HepG2 (cell line): ENCODE measurements around the gene C14orf119.

Source experiments
- ETV6 ChIP-seq: sonication (generic); formaldehyde crosslinking; conservative IDR thresholded peaks from 2 replicates; pipeline ENCODE4 v1.4.0; 2020; ENCODE audit warnings: missing genetic modification reagents
- FLYWCH1 ChIP-seq: sonication (generic); formaldehyde crosslinking; IDR thresholded peaks from 2 replicates; pipeline ENCODE4 v1.8.1; 2023; ENCODE audit warnings: mild to moderate bottlenecking, missing genetic modification reagents
- FOXJ3 ChIP-seq: sonication (generic); formaldehyde crosslinking; IDR thresholded peaks from 2 replicates; pipeline ENCODE4 v1.4.0; 2020; ENCODE audit warnings: missing genetic modification reagents, mild to moderate bottlenecking, borderline replicate concordance
- GTF2F1 ChIP-seq: fragments of 150-350 bp; IDR thresholded peaks from 2 replicates; pipeline ENCODE4 v1.6.1; 2014; ENCODE audit warnings: low read length
- MAZ ChIP-seq, 2 experiments: sonication (generic) in 1 of 2; formaldehyde crosslinking in 1 of 2; IDR thresholded peaks; 2 replicates each; pipeline versions ENCODE4 v1.5.0 to v1.6.1; 2012 to 2020; ENCODE audit warnings: low read depth in 2 of 2, mild to moderate bottlenecking in 2 of 2, borderline replicate concordance in 1 of 2, improper control_type of control experiment in 1 of 2, low read length in 1 of 2, missing genetic modification reagents in 1 of 2, moderate library complexity in 1 of 2
- MXI1 ChIP-seq: IDR thresholded peaks from 3 replicates; pipeline ENCODE4 v1.6.1; 2012; ENCODE audit warnings: low read depth, low read length, inconsistent platforms, borderline replicate concordance
- NFIC ChIP-seq: IDR thresholded peaks from 2 replicates; pipeline ENCODE4 v1.6.1; 2012; ENCODE audit warnings: mild to moderate bottlenecking, low read length, inconsistent platforms
- RFX5 ChIP-seq: IDR thresholded peaks from 2 replicates; pipeline ENCODE4 v1.6.1; 2011; ENCODE audit warnings: low read depth, low read length, improper control_type of control experiment
- ZFP36 ChIP-seq: fragments of 150-350 bp; IDR thresholded peaks from 2 replicates; pipeline ENCODE4 v1.6.1; 2018; ENCODE audit warnings: borderline replicate concordance, low read length, low read depth; ENCODE audit not compliant: partially characterized antibody
- ZNF709 ChIP-seq: sonication (generic); formaldehyde crosslinking; IDR thresholded peaks from 2 replicates; pipeline ENCODE4 v1.5.0; 2020; ENCODE audit warnings: mild to moderate bottlenecking, missing genetic modification reagents
- TF ChIP-seq, protein P1 (sequence below): sonication (generic); formaldehyde crosslinking; IDR thresholded peaks from 2 replicates; pipeline ENCODE4 v1.4.0; 2020; ENCODE audit warnings: missing genetic modification reagents, borderline replicate concordance
- TF ChIP-seq, protein P2 (sequence below), 2 experiments: IDR thresholded peaks; 2 replicates each; pipeline ENCODE4 v1.6.1; 2011 to 2012; ENCODE audit warnings: low read length in 2 of 2, borderline replicate concordance in 1 of 2, low read depth in 1 of 2, mild to moderate bottlenecking in 1 of 2, moderate library complexity in 1 of 2

DNA sequence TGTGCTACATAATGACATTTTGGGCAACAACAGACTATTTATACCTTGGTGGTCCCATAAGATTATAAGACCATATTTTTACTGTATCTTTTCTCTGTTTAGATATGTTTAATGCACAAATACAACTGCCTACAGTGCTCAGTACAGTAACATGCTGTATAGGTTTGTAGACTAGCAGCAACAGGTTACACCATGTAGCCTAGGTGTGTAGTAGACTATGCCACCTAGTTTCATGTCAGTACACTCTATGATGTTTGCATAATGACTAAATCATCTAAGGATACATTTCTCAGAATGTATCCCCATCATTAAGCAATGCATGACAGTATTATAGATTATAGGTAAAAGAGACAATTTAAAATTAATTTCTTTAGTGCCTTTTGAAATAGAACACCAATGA is 54.4 kb downstream of the C14orf119 start:
- TF ChIP-seq MXI1 (no peak), ETV6 (CRISPR knock-in tag) (no peak), FOXJ3 (CRISPR knock-in tag) (no peak), GTF2F1 (no peak), NFIC (no peak), ZFP36 (no peak), MAZ (IDR thresholded peaks at IDR 0.05; ENCODE audit: borderline replicate concordance, low read depth, low read length) (no peak), MAZ (CRISPR knock-in tag; IDR thresholded peaks at IDR 0.05; ENCODE audit: low read depth) (no peak), RFX5 (no peak), ZNF709 (no peak), FLYWCH1 (CRISPR knock-in tag) (no peak)
- TF ChIP-seq, protein P1, sequence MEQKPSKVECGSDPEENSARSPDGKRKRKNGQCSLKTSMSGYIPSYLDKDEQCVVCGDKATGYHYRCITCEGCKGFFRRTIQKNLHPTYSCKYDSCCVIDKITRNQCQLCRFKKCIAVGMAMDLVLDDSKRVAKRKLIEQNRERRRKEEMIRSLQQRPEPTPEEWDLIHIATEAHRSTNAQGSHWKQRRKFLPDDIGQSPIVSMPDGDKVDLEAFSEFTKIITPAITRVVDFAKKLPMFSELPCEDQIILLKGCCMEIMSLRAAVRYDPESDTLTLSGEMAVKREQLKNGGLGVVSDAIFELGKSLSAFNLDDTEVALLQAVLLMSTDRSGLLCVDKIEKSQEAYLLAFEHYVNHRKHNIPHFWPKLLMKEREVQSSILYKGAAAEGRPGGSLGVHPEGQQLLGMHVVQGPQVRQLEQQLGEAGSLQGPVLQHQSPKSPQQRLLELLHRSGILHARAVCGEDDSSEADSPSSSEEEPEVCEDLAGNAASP (CRISPR knock-in tag) = no peak
- TF ChIP-seq, protein P2, sequence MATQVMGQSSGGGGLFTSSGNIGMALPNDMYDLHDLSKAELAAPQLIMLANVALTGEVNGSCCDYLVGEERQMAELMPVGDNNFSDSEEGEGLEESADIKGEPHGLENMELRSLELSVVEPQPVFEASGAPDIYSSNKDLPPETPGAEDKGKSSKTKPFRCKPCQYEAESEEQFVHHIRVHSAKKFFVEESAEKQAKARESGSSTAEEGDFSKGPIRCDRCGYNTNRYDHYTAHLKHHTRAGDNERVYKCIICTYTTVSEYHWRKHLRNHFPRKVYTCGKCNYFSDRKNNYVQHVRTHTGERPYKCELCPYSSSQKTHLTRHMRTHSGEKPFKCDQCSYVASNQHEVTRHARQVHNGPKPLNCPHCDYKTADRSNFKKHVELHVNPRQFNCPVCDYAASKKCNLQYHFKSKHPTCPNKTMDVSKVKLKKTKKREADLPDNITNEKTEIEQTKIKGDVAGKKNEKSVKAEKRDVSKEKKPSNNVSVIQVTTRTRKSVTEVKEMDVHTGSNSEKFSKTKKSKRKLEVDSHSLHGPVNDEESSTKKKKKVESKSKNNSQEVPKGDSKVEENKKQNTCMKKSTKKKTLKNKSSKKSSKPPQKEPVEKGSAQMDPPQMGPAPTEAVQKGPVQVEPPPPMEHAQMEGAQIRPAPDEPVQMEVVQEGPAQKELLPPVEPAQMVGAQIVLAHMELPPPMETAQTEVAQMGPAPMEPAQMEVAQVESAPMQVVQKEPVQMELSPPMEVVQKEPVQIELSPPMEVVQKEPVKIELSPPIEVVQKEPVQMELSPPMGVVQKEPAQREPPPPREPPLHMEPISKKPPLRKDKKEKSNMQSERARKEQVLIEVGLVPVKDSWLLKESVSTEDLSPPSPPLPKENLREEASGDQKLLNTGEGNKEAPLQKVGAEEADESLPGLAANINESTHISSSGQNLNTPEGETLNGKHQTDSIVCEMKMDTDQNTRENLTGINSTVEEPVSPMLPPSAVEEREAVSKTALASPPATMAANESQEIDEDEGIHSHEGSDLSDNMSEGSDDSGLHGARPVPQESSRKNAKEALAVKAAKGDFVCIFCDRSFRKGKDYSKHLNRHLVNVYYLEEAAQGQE (IDR thresholded peaks at IDR 0.05; ENCODE audit: borderline replicate concordance in 1 of 2, low read depth in 1 of 2, low read length in 2 of 2) = no peak
